WTC11 (cell line): ENCODE results near the gene APOBEC3F.

Experiments used
- CTCF ChIP-seq: fragments of 200-600 bp; IDR thresholded peaks from 2 replicates; pipeline ENCODE4 v1.8.0; 2022; ENCODE audit warnings: antibody characterized with exemption
- EMX1 ChIP-seq: fragments of 250-450 bp; sonication (Bioruptor Pico); IDR thresholded peaks from 2 replicates; pipeline ENCODE4 v1.8.0; 2021; ENCODE audit warnings: mild to moderate bottlenecking
- ETV6 ChIP-seq: sonication (generic); formaldehyde crosslinking; IDR thresholded peaks from 2 replicates; pipeline ENCODE4 v1.8.1; 2022; ENCODE audit warnings: mild to moderate bottlenecking, missing genetic modification reagents
- ZNF121 ChIP-seq: sonication (generic); formaldehyde crosslinking; IDR thresholded peaks from 2 replicates; pipeline ENCODE4 v1.8.0; 2023; ENCODE audit warnings: missing genetic modification reagents

DNA sequence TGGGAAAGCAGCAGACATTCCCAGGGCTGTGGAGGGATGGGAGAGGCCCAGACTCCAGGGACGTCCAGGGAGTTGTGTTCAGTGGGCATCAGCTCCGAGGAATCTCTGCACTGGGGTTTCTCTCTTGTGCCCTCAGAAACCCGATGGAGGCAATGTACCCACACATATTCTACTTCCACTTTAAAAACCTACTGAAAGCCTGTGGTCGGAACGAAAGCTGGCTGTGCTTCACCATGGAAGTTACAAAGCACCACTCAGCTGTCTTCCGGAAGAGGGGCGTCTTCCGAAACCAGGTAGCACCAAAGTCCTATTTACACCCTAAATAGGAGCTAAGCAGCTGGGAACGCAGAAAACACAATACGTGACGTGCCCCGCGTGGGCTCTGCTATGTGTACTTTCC lies 11.4 kb upstream of the APOBEC3F start:
- no peak for TF ChIP-seq EMX1 (CRISPR knock-in tag)
- no peak for TF ChIP-seq CTCF
- TF ChIP-seq ZNF121 (CRISPR knock-in tag), result no peak
- no peak for TF ChIP-seq ETV6
